Duodenal mucosa (tissue), 2 donors: ENCODE results near the gene TBC1D2B.
"Not testable (repeated sequence)": the region's sequence is repeated elsewhere in the genome, so short reads cannot be mapped to it uniquely, and the experiment has no call there.

ENCODE experiments used
- H3K27ac ChIP-seq: one replicate; pipeline ENCODE4 v1.7.0; 2013; ENCODE audit warnings: low read depth, low read length
- H3K27me3 ChIP-seq, 2 donors: one replicate each; pipeline ENCODE4 v1.7.0; 2013; ENCODE audit warnings: low read length in 2 of 2, control low read depth in 1 of 2; ENCODE audit not compliant: insufficient read depth in 2 of 2, control insufficient read depth in 1 of 2
- H3K36me3 ChIP-seq, 2 donors: one replicate each; pipeline ENCODE4 v1.7.0; 2013; ENCODE audit warnings: low read length in 2 of 2, control low read depth in 1 of 2; ENCODE audit not compliant: insufficient read depth in 2 of 2, control insufficient read depth in 1 of 2
- H3K4me1 ChIP-seq, 2 donors: one replicate each; pipeline ENCODE4 v1.7.0; 2013; ENCODE audit warnings: low read length in 2 of 2, control low read depth in 1 of 2; ENCODE audit not compliant: insufficient read depth in 2 of 2, control insufficient read depth in 1 of 2
- H3K4me3 ChIP-seq, 2 donors: one replicate each; pipeline ENCODE4 v1.7.0; 2013; ENCODE audit warnings: low read length in 2 of 2, low read depth in 1 of 2
- H3K9ac ChIP-seq, 2 donors: one replicate each; pipeline ENCODE4 v1.7.0; 2013; ENCODE audit warnings: low read length in 2 of 2, low read depth in 1 of 2
- H3K9me3 ChIP-seq, 2 donors: one replicate each; pipeline ENCODE4 v1.7.0; 2013; ENCODE audit warnings: low read length in 2 of 2, control low read depth in 1 of 2; ENCODE audit not compliant: control insufficient read depth in 1 of 2

The TBC1D2B gene

GRCh38 chr15:77967235-77967615, 110.3 kb downstream of the TBC1D2B start:
- H3K9me3 ChIP-seq, H3K27me3 ChIP-seq, H3K27ac ChIP-seq, H3K4me1 ChIP-seq, H3K36me3 ChIP-seq, H3K4me3 ChIP-seq, H3K9ac ChIP-seq: not testable (repeated sequence)

GRCh38 chr15:77966540-77967234, 110.8 kb downstream of the TBC1D2B start:
- no peak overlapping the region for H3K4me3 ChIP-seq

GRCh38 chr15:77964193-77964592, 113.3 kb downstream of the TBC1D2B start:
- Histone ChIP-seq H3K36me3 (no peaks in the 10 kb centered on the region), H3K27ac (no peak overlapping the region), H3K9ac (no peak overlapping the region), H3K4me1 (peaks cover 0 to 7% of the 10 kb centered on the region in 2 donors), H3K9me3 (no peaks in the 10 kb centered on the region), H3K27me3 (peaks cover 0 to 2% of the 10 kb centered on the region in 2 donors), H3K4me3 (no peak overlapping the region)

More at GRCh38 chr15:77966540-77967234, 110.8 kb downstream of the TBC1D2B start:
- Histone ChIP-seq H3K27ac (no peak overlapping the region), H3K4me1 (no peaks in the 10 kb centered on the region), H3K9me3 (no peaks in the 10 kb centered on the region), H3K27me3 (peaks cover 0 to 2% of the 10 kb centered on the region in 2 donors), H3K36me3 (no peaks in the 10 kb centered on the region), H3K9ac (no peak overlapping the region)

GRCh38 chr15:77959432-77959879, 118.1 kb downstream of the TBC1D2B start:
- H3K36me3 ChIP-seq, result no peaks in the 10 kb centered on the region
- H3K27me3 ChIP-seq, result peaks cover 0 to 2% of the 10 kb centered on the region in 2 donors
- no peak overlapping the region for H3K27ac ChIP-seq
- no peaks in the 10 kb centered on the region for H3K9me3 ChIP-seq
- peak overlapping the region; percentile 58 to 61 for H3K4me3 ChIP-seq
- H3K4me1 ChIP-seq, result peaks cover 0 to 12% of the 10 kb centered on the region in 2 donors
- peak overlapping the region in 1 of 2 donors; percentile 63 for H3K9ac ChIP-seq

- not testable (repeated sequence) for H3K27ac ChIP-seq, H3K9ac ChIP-seq, H3K36me3 ChIP-seq, H3K9me3 ChIP-seq, H3K27me3 ChIP-seq
- H3K4me1 ChIP-seq, result peaks cover 0 to 12% of the 10 kb centered on the region in 2 donors
- peak overlapping the region in 1 of 2 donors; percentile 58 for H3K4me3 ChIP-seq
These were observed 118.6 kb downstream of the TBC1D2B start for GRCh38 chr15:77958716-77959431.

- peaks cover 0 to 12% of the 10 kb centered on the region in 2 donors for H3K4me1 ChIP-seq
- not testable (repeated sequence) for H3K27ac ChIP-seq, H3K9me3 ChIP-seq, H3K9ac ChIP-seq, H3K27me3 ChIP-seq, H3K36me3 ChIP-seq, H3K4me3 ChIP-seq
These were observed 119.5 kb downstream of the TBC1D2B start for GRCh38 chr15:77958021-77958420.

GRCh38 chr15:77953926-77954325, 123.6 kb downstream of the TBC1D2B start:
- H3K4me1 ChIP-seq, H3K36me3 ChIP-seq, H3K9ac ChIP-seq, H3K9me3 ChIP-seq, H3K4me3 ChIP-seq, H3K27me3 ChIP-seq, H3K27ac ChIP-seq: not testable (repeated sequence)

- H3K9me3 ChIP-seq, H3K4me1 ChIP-seq, H3K27ac ChIP-seq, H3K27me3 ChIP-seq, H3K9ac ChIP-seq, H3K4me3 ChIP-seq, H3K36me3 ChIP-seq: not testable (repeated sequence)
These were observed 124.5 kb downstream of the TBC1D2B start for GRCh38 chr15:77952928-77953446.

GRCh38 chr15:77951105-77951786, 126.3 kb downstream of the TBC1D2B start:
- H3K9ac ChIP-seq, H3K27ac ChIP-seq, H3K36me3 ChIP-seq: not testable (repeated sequence)

GRCh38 chr15:77950470-77950869, 127.0 kb downstream of the TBC1D2B start:
- not testable (repeated sequence) for H3K36me3 ChIP-seq, H3K4me1 ChIP-seq, H3K9ac ChIP-seq, H3K9me3 ChIP-seq, H3K4me3 ChIP-seq, H3K27ac ChIP-seq, H3K27me3 ChIP-seq

More at GRCh38 chr15:77951105-77951786, 126.3 kb downstream of the TBC1D2B start:
- H3K9me3 ChIP-seq, H3K4me1 ChIP-seq, H3K27me3 ChIP-seq, H3K4me3 ChIP-seq: not testable (repeated sequence)
